GM12878 (cell line): ENCODE measurements around the gene ALDH1A3. TPM values are rescaled to one million over a fixed set of nuclear protein-coding genes. Genes with fewer than 3 reads are reported as not detected.

Experiments
- CBFB ChIP-seq: IDR thresholded peaks from 2 replicates; pipeline ENCODE4 v1.6.1; 2016; ENCODE audit warnings: antibody characterized with exemption, low read depth
- GATAD2B ChIP-seq: fragments of 450-650 bp; conservative IDR thresholded peaks from 2 replicates; pipeline ENCODE4 v1.6.1; 2017; ENCODE audit warnings: low read depth, mild to moderate bottlenecking, moderate library complexity
- HCFC1 ChIP-seq: fragments of 150-350 bp; IDR thresholded peaks from 2 replicates; pipeline ENCODE4 v1.6.1; 2014; ENCODE audit warnings: low read length
- IKZF1 ChIP-seq: fragments of 450-650 bp; conservative IDR thresholded peaks from 2 replicates; pipeline ENCODE4 v1.6.1; 2017; ENCODE audit warnings: antibody characterized with exemption, mild to moderate bottlenecking
- POLR2A ChIP-seq: IDR thresholded peaks from 2 replicates; pipeline ENCODE4 v1.6.1; 2011; ENCODE audit warnings: low read depth, mild to moderate bottlenecking, low read length
- RELA ChIP-seq: fragments of 450-650 bp; IDR thresholded peaks from 2 replicates; pipeline ENCODE4 v1.8.0; 2014; ENCODE audit warnings: borderline replicate concordance; ENCODE audit not compliant: partially characterized antibody
- SMAD1 ChIP-seq: fragments of 450-650 bp; IDR thresholded peaks from 2 replicates; pipeline ENCODE4 v1.6.1; 2018; ENCODE audit warnings: mild to moderate bottlenecking, low read depth; ENCODE audit not compliant: partially characterized antibody
- TCF12 ChIP-seq: IDR thresholded peaks from 2 replicates; pipeline ENCODE4 v1.6.1; 2011; ENCODE audit warnings: low read depth, mild to moderate bottlenecking, low read length
- TCF3 ChIP-seq: IDR thresholded peaks from 2 replicates; pipeline ENCODE4 v1.6.1; 2012; ENCODE audit warnings: low read depth, mild to moderate bottlenecking, low read length, borderline replicate concordance; ENCODE audit not compliant: insufficient read depth
- ZBTB11 ChIP-seq: fragments of 450-650 bp; formaldehyde crosslinking; IDR thresholded peaks from 2 replicates; pipeline ENCODE4 v1.5.0; 2022; ENCODE audit warnings: mild to moderate bottlenecking, missing genetic modification characterization
- polyA plus RNA-seq, 11 experiments: library from polyadenylated mRNA; depleted of rRNA in 4 of 11; unstranded in 6 of 11; stranded (reverse) in 5 of 11; fragments of >200 nt; fragmentation: Nextera tagmentation in 4 of 11; fragmentation: Illumina TruSeq in 1 of 11; extraction: Ambion mirVana in 4 of 11; extraction: Trizol in 1 of 11; gene quantifications; 1 replicate in 1 of 11; 2 replicates in 10 of 11; pipeline versions ENCODE4 v1.2.1 to v1.2.3, GENCODE V29; 2011 to 2016; ENCODE audit warnings: inconsistent platforms in 2 of 11, missing spikeins in 2 of 11, low read depth in 1 of 11
- total RNA-seq, 4 experiments: library from RNA; depleted of rRNA in 3 of 4; stranded (reverse); fragments of >200 nt in 3 of 4; fragmentation: Illumina TruSeq in 1 of 4; extraction: Trizol in 1 of 4; gene quantifications; 2 replicates each; pipeline versions ENCODE4 v1.2.1 to v1.2.3, GENCODE V29; 2013 to 2021

ALDH1A3 gene
- total and polyA plus RNA-seq, 10 of the 15 experiments (the other 5 are each of a cell fraction or from before 2014, with no cell fraction given), result 0.06 to 0.69 (median 0.18) TPM

GRCh38 chr15:100929641-100930042 lies 50.0 kb downstream of the ALDH1A3 start (continued):
- TF ChIP-seq RELA, result no peak
- TF ChIP-seq TCF3, result peak; percentile 82; the same call in 1 of the 2 replicates
- TF ChIP-seq GATAD2B, result no peak
- TF ChIP-seq IKZF1, result peak; percentile 58; the same call in 1 of the 2 replicates
- no peak for TF ChIP-seq SMAD1
- 0 out of 2 replicates have a peak, but pooled peaks have one; percentile 34 for TF ChIP-seq POLR2A
- peak; percentile 82; the same call in 1 of the 2 replicates for TF ChIP-seq TCF12
- no peak for TF ChIP-seq HCFC1
- no peak for TF ChIP-seq CBFB
- TF ChIP-seq ZBTB11 (CRISPR knock-in tag), result no peak
